HFF-Myc (cell line): ENCODE data around the gene OLFML3.

Experiments
- DNase-seq: peaks from one replicate; pipeline ENCODE4 v3.0.0-alpha.2; 2011; ENCODE audit warnings: low read depth; ENCODE audit errors: extremely low read depth
- H3K4me3 ChIP-seq: replicated peaks from 2 replicates; pipeline ENCODE4 v1.5.1; 2011; ENCODE audit warnings: low read depth, mild to moderate bottlenecking, control low read depth, low read length
- CTCF ChIP-seq: IDR thresholded peaks from 2 replicates; pipeline ENCODE4 v1.5.1; 2012; ENCODE audit warnings: mild to moderate bottlenecking, low read depth, low read length, control low read depth; ENCODE audit errors: missing control alignments

The OLFML3 gene

GRCh38 chr1:114021665-114022099 lies 42.4 kb downstream of the OLFML3 start:
- no peak overlapping the region for H3K4me3 ChIP-seq
- TF ChIP-seq CTCF: no peak
- no peak for DNase-seq

GRCh38 chr1:114022877-114023276 lies 43.6 kb downstream of the OLFML3 start:
- TF ChIP-seq CTCF: no peak
- no peak for DNase-seq

GRCh38 chr1:114023377-114023776 lies 44.1 kb downstream of the OLFML3 start:
- no peak overlapping the region for H3K4me3 ChIP-seq
- TF ChIP-seq CTCF: no peak
- no peak for DNase-seq

More at GRCh38 chr1:114022877-114023276, 43.6 kb downstream of the OLFML3 start:
- no peak overlapping the region for H3K4me3 ChIP-seq

- DNase-seq: no peak
- no peak overlapping the region for H3K4me3 ChIP-seq
- TF ChIP-seq CTCF: no peak
Measured at GRCh38 chr1:114024049-114024448, 44.8 kb downstream of the OLFML3 start.

GRCh38 chr1:114025609-114026401 lies 46.5 kb downstream of the OLFML3 start:
- DNase-seq: no peak
- H3K4me3 ChIP-seq: no peak overlapping the region
- TF ChIP-seq CTCF: no peak

- DNase-seq: no peak
- no peak overlapping the region for H3K4me3 ChIP-seq
- TF ChIP-seq CTCF: no peak
Measured at GRCh38 chr1:114026797-114027196, 47.5 kb downstream of the OLFML3 start.
